Left lung (tissue), 10 donors: ENCODE data around the gene COL24A1. TPM values are rescaled to one million over a fixed set of nuclear protein-coding genes. Genes with fewer than 3 reads are reported as not detected.
A peak's percentile ranks its signal among the peaks of the same experiment; 100 is the strongest.
"Not testable (repeated sequence)": the region's sequence is repeated elsewhere in the genome, so short reads cannot be mapped to it uniquely, and the experiment has no call there.

Experiments used
- ATAC-seq: fragments of 200-7000 bp; cut with Tn5 transposase; one replicate; pipeline ENCODE4 v1.9.1; 2020; ENCODE audit warnings: moderate library complexity
- DNase-seq, 4 donors: peaks; one replicate each; pipeline ENCODE4 v3.0.0-alpha.2; 2013 to 2020
- H3K27ac ChIP-seq, 2 donors: fragments of 200-600 bp; sonication (generic) in 1 of 2; one replicate each; pipeline versions ENCODE4 v1.5.0 to v1.8.0; 2020 to 2021
- H3K27me3 ChIP-seq, 2 donors: fragments of 200-600 bp; sonication (generic) in 1 of 2; one replicate each; pipeline versions ENCODE4 v1.5.0 to v1.8.0; 2020 to 2021
- H3K36me3 ChIP-seq, 2 donors: fragments of 200-600 bp; sonication (generic) in 1 of 2; one replicate each; pipeline versions ENCODE4 v1.5.0 to v1.8.0; 2020 to 2021
- H3K4me1 ChIP-seq, 2 donors: fragments of 200-600 bp; one replicate each; pipeline ENCODE4 v1.8.0; 2021
- H3K4me3 ChIP-seq, 2 donors: fragments of 200-600 bp; sonication (generic) in 1 of 2; one replicate each; pipeline versions ENCODE4 v1.5.0 to v1.8.0; 2020 to 2021; ENCODE audit warnings: mild to moderate bottlenecking in 1 of 2
- H3K9me3 ChIP-seq, 2 donors: fragments of 200-600 bp; sonication (generic) in 1 of 2; one replicate each; pipeline versions ENCODE4 v1.5.0 to v1.8.0; 2020 to 2021
- CTCF ChIP-seq, 2 donors: fragments of 200-600 bp; sonication (generic) in 1 of 2; IDR thresholded peaks; one replicate each; pipeline versions ENCODE4 v1.5.0 to v1.8.0; 2021; ENCODE audit warnings: antibody characterized with exemption in 2 of 2
- intact Hi-C, 2 donors: fragments of 100-400 bp; cut with DNase I; formaldehyde crosslinking; loops; one replicate each; pipeline versions ENCODE4 v1.11.2 to v1.14.2; 2022
- polyA plus RNA-seq, 6 donors: library from polyadenylated mRNA; unstranded; fragments of 120-200 nt; gene quantifications; one replicate each; pipeline ENCODE4 v1.2.1, GENCODE V29; 2013; ENCODE audit not compliant: insufficient read length in 6 of 6
- total RNA-seq, 2 donors: library from RNA; stranded (reverse); fragmentation: NEBNext Ultra II Directional; extraction: Animal tissue kit (Norgen Biotek cat#: 25700); gene quantifications; one replicate each; pipeline ENCODE4 v1.2.1, GENCODE V29; 2021
- donor health status: DM: no; HTN: yes; CAD: no.
- donor health status: DM: no; HTN: no; CAD: no.

COL24A1 gene
- total and polyA plus RNA-seq, 8 donors, result 0.84 to 40.8 (median 29.1) TPM

- Histone ChIP-seq H3K4me3 (no peak overlapping the region), H3K4me1 (no peaks in the 10 kb centered on the region), H3K36me3 (no peaks in the 10 kb centered on the region), H3K27ac (no peak overlapping the region), H3K27me3 (no peaks in the 10 kb centered on the region), H3K9me3 (no peaks in the 10 kb centered on the region)
- DNase-seq (no peak), ATAC-seq (peak; percentile 47)
- intact Hi-C loops, result no loop called here
- TF ChIP-seq CTCF (IDR thresholded peaks at IDR 0.05), result no peak
Observed at GRCh38 chr1:86137436-86137835, 19.1 kb downstream of the COL24A1 start.

DNA sequence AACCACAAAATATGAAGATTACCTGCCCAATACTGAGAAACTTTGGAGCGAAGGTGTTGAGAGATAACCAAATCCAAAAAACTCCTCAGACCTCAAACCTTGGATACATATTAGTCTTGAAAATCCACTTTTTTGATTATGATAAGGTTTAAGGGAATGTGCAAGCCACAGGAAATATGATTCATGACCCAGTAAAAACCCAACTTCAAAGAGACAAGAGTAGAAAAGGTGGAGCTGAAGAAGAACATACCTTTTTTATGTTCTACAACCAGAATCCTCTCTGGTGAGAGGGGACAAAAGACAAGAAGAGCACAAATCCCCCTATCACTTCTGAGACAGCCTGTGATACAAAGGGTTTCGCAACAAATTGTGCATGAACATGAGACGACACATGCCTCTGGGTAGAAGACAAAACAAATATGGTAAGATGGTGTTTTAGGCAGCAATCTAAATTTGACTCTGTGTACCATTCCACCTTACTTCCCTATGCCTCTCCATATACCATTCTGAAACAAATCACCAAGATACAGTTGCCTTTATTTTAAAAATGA lies 37.3 kb downstream of the COL24A1 start:
- Histone ChIP-seq H3K27ac (no peak overlapping the region), H3K4me1 (no peaks in the 10 kb centered on the region), H3K36me3 (no peaks in the 10 kb centered on the region), H3K27me3 (no peaks in the 10 kb centered on the region), H3K9me3 (no peaks in the 10 kb centered on the region), H3K4me3 (no peak overlapping the region)
- DNase-seq (no peak), ATAC-seq (no peak)
- no peak for TF ChIP-seq CTCF (IDR thresholded peaks at IDR 0.05)
- intact Hi-C loops, result no loop called here

DNA sequence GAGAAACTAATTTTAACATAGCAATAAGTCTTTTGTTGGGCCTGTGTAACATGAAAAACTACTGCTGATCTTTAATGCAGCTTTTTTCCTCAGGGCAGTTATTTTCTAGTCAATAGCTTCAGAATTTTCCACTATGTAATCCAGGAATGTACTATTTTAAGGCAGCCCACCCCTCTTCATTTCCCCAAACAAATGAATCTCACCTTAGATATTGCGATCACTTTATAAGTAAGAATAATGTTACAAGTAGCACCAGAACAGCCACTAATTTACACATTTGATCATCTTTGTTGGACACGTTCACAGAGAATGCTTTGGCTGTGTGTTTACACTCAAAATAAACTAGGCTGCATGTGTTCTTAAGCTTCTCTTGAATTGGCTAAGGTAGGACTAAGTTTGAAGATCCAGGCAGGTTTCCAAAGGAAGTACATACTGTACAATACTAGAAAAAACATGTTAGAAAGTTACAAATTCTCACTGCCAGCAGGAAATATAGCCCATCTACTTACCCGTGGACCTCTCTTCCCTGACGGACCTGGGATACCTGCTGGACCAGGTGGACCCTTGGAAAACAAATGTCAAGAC lies 41.7 kb downstream of the COL24A1 start:
- DNase-seq (no peak), ATAC-seq (no peak)
- intact Hi-C loops, result no loop called here
- no peak for TF ChIP-seq CTCF (IDR thresholded peaks at IDR 0.05)
- no peaks in the 10 kb centered on the region for H3K27me3 ChIP-seq
- H3K4me3 ChIP-seq, result no peak overlapping the region
- no peaks in the 10 kb centered on the region for H3K36me3 ChIP-seq
- H3K4me1 ChIP-seq, result no peaks in the 10 kb centered on the region
- H3K27ac ChIP-seq, result no peak overlapping the region
- H3K9me3 ChIP-seq, result peaks cover 0 to 4% of the 10 kb centered on the region in 2 donors

- no peak for TF ChIP-seq CTCF (IDR thresholded peaks at IDR 0.05)
- intact Hi-C loops, result no loop called here
- Histone ChIP-seq H3K36me3 (no peaks in the 10 kb centered on the region), H3K4me1 (no peaks in the 10 kb centered on the region), H3K9me3 (peaks cover 0 to 4% of the 10 kb centered on the region in 2 donors), H3K27ac (no peak overlapping the region), H3K4me3 (no peak overlapping the region), H3K27me3 (no peaks in the 10 kb centered on the region)
- ATAC-seq (no peak), DNase-seq (no peak)
Observed at GRCh38 chr1:86114236-86114635, 42.3 kb downstream of the COL24A1 start.

DNA sequence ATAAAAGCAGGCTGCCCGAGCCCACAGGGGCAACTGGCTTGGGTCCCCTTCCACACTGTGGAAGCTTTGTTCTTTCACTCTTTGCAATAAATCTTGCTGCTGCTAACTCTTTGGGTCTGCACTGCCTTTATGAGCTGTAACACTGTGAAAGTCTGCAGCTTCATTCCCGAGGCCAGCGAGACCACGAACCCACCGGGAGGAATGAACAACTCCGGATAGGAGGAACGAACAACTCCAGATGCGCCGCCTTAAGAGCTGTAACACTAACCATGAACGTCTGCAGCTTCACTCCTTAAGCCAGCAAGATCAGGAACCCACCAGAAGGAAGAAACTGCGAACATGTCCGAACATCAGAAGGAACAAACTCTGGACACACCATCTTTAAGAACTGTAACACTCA lies 45.0 kb downstream of the COL24A1 start:
- H3K27me3 ChIP-seq, DNase-seq, ATAC-seq, H3K27ac ChIP-seq, H3K4me3 ChIP-seq, H3K9me3 ChIP-seq, H3K4me1 ChIP-seq, intact Hi-C loops, H3K36me3 ChIP-seq: not testable (repeated sequence)
